DOHH2 (cell line): ENCODE measurements around the gene PRSS37.

ENCODE experiments used
- H3F3A ChIP-seq: fragments of 200-600 bp; sonication (generic), shearing (Covaris generic); 2 replicates; pipeline ENCODE4 v1.6.0; 2016; ENCODE audit warnings: antibody characterized with exemption, mild to moderate bottlenecking; ENCODE audit not compliant: control insufficient read depth, insufficient read depth
- H3K27ac ChIP-seq: fragments of 200-600 bp; sonication (generic); 2 replicates; pipeline ENCODE4 v1.5.1; 2014; ENCODE audit warnings: low read depth, mild to moderate bottlenecking, low read length, moderate library complexity
- H3K27me3 ChIP-seq: fragments of 200-600 bp; sonication (generic); 2 replicates; pipeline ENCODE4 v1.6.1; 2014; ENCODE audit warnings: mild to moderate bottlenecking, low read length, mixed read lengths; ENCODE audit not compliant: control insufficient read depth
- H3K36me3 ChIP-seq: fragments of 200-600 bp; sonication (generic); 2 replicates; pipeline ENCODE4 v1.6.1; 2014; ENCODE audit warnings: mild to moderate bottlenecking, low read length, moderate library complexity, mixed read lengths; ENCODE audit not compliant: control insufficient read depth
- H3K4me1 ChIP-seq: fragments of 200-600 bp; sonication (generic); 2 replicates; pipeline ENCODE4 v1.6.1; 2014; ENCODE audit warnings: mild to moderate bottlenecking, low read length, mixed read lengths; ENCODE audit not compliant: control insufficient read depth
- H3K4me2 ChIP-seq: fragments of 200-600 bp; sonication (generic); 2 replicates; pipeline ENCODE4 v1.6.0; 2014; ENCODE audit warnings: mild to moderate bottlenecking, low read length, moderate library complexity
- H3K4me3 ChIP-seq: fragments of 200-600 bp; sonication (generic); 2 replicates; pipeline ENCODE4 v1.5.1; 2014; ENCODE audit warnings: mild to moderate bottlenecking, low read length, mixed read lengths
- H3K79me2 ChIP-seq: fragments of 200-600 bp; sonication (generic); 2 replicates; pipeline ENCODE4 v1.6.1; 2014; ENCODE audit warnings: mild to moderate bottlenecking, low read length, mixed read lengths; ENCODE audit not compliant: control insufficient read depth
- H3K9me2 ChIP-seq: fragments of 200-600 bp; sonication (generic); replicated peaks from 2 replicates; pipeline ENCODE4 v1.6.1; 2014; ENCODE audit warnings: mild to moderate bottlenecking, low read length, mixed read lengths; ENCODE audit not compliant: control insufficient read depth
- H3K9me3 ChIP-seq: fragments of 200-600 bp; sonication (generic); 2 replicates; pipeline ENCODE4 v1.6.1; 2014; ENCODE audit warnings: antibody characterized with exemption, low read length, mixed read lengths; ENCODE audit not compliant: control insufficient read depth, insufficient read depth
- H4K20me1 ChIP-seq: fragments of 200-600 bp; sonication (generic); 2 replicates; pipeline ENCODE4 v1.6.0; 2014; ENCODE audit warnings: low read depth, mild to moderate bottlenecking, antibody characterized with exemption, low read length, moderate library complexity; ENCODE audit not compliant: control insufficient read depth, insufficient read depth
- CTCF ChIP-seq: fragments of 200-600 bp; sonication (generic); IDR thresholded peaks from one replicate; pipeline ENCODE4 v1.5.1; 2014; ENCODE audit warnings: antibody characterized with exemption, mild to moderate bottlenecking, low read depth, low read length; ENCODE audit not compliant: poor library complexity, severe bottlenecking
- EZH2phosphoT487 ChIP-seq: fragments of 200-600 bp; sonication (generic); IDR thresholded peaks from 2 replicates; pipeline ENCODE4 v1.6.1; 2017; ENCODE audit warnings: borderline replicate concordance, mild to moderate bottlenecking, antibody characterized with exemption, low read length, moderate library complexity, mixed read lengths

PRSS37 gene

GRCh38 chr7:141874787-141875186, 33.5 kb upstream of the PRSS37 start:
- no peak overlapping the region for H3K4me2 ChIP-seq
- no peaks in the 10 kb centered on the region for H3K36me3 ChIP-seq
- H3K79me2 ChIP-seq, result no peaks in the 10 kb centered on the region
- no peaks in the 10 kb centered on the region for H3K9me2 ChIP-seq
- no peak overlapping the region for H3K27ac ChIP-seq
- no peaks in the 10 kb centered on the region for H3K4me1 ChIP-seq
- no peaks in the 10 kb centered on the region for H3K9me3 ChIP-seq
- TF ChIP-seq EZH2phosphoT487 (no peak), CTCF (no peak)
- H3K4me3 ChIP-seq, result no peak overlapping the region
- H3K27me3 ChIP-seq, result no peaks in the 10 kb centered on the region
- no peaks in the 10 kb centered on the region for H3F3A ChIP-seq
- no peaks in the 10 kb centered on the region for H4K20me1 ChIP-seq

GRCh38 chr7:141872931-141873330, 31.6 kb upstream of the PRSS37 start:
- H3K27ac ChIP-seq, result no peak overlapping the region
- no peaks in the 10 kb centered on the region for H3F3A ChIP-seq
- H3K4me2 ChIP-seq, result no peak overlapping the region
- H3K9me3 ChIP-seq, result no peaks in the 10 kb centered on the region
- no peaks in the 10 kb centered on the region for H4K20me1 ChIP-seq
- TF ChIP-seq CTCF (no peak), EZH2phosphoT487 (no peak)
- H3K36me3 ChIP-seq, result no peaks in the 10 kb centered on the region
- H3K4me3 ChIP-seq, result no peak overlapping the region
- H3K4me1 ChIP-seq, result no peaks in the 10 kb centered on the region
- H3K79me2 ChIP-seq, result no peaks in the 10 kb centered on the region
- H3K9me2 ChIP-seq, result no peaks in the 10 kb centered on the region
- no peaks in the 10 kb centered on the region for H3K27me3 ChIP-seq

GRCh38 chr7:141866974-141867373, 25.7 kb upstream of the PRSS37 start:
- Histone ChIP-seq H4K20me1 (no peaks in the 10 kb centered on the region), H3F3A (no peaks in the 10 kb centered on the region), H3K4me2 (no peak overlapping the region), H3K4me1 (no peaks in the 10 kb centered on the region), H3K9me3 (no peaks in the 10 kb centered on the region), H3K36me3 (no peaks in the 10 kb centered on the region), H3K27ac (no peak overlapping the region), H3K4me3 (no peak overlapping the region), H3K9me2 (no peaks in the 10 kb centered on the region), H3K27me3 (no peaks in the 10 kb centered on the region), H3K79me2 (no peaks in the 10 kb centered on the region)
- TF ChIP-seq CTCF, result no peak
- no peak for TF ChIP-seq EZH2phosphoT487
